HL-60/S4 (cell line): ENCODE measurements around the gene PAX5.

Source experiments
- in situ Hi-C: fragments of 300-500 bp; cut with MboI; formaldehyde crosslinking; loops from 2 replicates; pipeline ENCODE4 v1.14.3; 2022; ENCODE audit warnings: low sequenced_read_pairs

Gene PAX5

DNA sequence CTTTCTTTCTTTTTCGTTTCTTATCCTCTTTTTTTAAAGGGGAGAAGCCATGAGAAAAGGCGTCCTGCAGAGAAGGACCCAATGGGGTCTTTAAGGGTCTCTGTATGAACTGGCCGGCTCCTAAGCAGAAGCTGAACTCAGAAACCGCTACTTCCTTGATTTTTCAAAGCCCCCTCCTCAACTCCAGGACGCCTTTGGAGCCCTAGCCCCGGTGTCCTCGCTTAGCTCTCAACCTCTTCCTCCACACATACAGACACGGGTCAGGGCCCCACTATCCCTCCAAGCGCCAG, 8.3 kb downstream of the PAX5 start:
- in situ Hi-C loops = no loop called here

DNA sequence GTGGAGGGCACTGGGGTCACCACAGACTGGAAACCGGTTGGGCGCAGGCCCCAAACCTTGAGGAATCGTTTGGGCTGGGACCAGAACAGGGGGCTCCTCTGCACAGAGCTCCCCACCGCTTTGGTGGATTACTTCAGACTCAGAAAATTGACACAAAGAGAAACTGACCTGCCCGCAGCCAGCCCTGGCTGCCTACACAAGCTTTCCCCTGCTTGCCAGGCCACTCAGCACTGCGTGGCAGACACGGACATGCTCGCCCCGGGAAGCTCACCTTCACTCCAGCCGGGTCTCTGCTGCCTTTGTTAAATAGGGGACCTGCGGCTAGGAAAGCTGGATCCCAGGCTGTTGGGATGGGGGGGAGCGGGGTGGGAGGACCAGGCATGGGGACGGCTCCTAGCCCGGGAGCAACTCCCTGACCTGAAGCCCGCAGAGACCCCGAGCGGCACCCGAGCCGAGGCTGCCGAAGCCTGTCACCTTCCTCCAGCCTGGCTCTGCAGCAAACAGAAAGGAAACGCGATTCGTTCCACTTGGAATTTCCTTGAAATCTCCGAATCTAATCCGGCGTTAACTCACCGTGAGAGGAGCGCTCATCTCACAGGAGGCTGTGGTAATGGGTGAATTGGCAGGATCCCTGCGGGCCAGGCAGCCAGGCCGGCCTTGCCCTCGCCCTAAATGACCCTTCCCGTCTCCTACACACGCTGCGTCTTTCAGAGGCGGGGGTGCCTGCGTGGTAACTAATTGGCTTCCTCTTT, 8.8 kb downstream of the PAX5 start:
- in situ Hi-C loops = no loop called here

DNA sequence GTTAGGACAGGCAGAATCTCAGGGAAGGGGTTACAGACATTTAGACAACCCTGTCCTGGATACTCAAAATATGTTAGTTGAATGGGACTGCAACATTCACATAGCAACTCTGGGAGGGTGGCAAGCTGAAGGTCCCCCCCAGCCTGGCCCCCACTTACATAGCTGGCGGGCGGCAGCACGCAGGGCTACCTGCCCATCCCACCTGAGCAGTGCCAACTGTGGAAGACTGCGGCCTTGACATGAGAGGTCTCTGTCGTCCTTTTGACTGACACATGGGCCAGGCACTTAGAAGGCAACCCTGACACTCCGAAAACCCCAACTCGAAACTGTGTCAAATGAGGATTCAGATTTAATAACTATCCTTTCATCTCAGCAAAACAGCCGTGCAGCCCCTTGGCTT, 16.5 kb downstream of the PAX5 start:
- in situ Hi-C loops = no loop called here

DNA sequence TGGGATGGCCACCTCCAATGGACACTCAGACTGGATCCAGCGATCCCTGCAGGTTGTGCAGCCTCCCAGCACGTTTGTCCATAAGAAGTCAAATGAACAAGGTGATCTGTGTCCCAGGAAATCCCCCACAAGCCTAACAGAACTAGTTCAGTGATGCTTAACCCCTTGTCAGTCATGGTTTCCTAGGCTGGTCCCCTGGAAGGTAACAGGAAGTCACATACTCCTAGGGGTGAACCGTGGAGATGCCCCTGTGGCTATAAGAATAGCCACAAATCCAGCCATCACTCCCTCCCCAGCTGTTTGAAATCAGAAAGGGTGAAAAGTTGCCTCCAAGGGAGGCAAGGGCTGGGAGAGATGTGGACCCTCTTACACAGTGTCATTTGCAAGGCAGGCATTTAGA, 22.5 kb downstream of the PAX5 start:
- in situ Hi-C loops = no loop called here

DNA sequence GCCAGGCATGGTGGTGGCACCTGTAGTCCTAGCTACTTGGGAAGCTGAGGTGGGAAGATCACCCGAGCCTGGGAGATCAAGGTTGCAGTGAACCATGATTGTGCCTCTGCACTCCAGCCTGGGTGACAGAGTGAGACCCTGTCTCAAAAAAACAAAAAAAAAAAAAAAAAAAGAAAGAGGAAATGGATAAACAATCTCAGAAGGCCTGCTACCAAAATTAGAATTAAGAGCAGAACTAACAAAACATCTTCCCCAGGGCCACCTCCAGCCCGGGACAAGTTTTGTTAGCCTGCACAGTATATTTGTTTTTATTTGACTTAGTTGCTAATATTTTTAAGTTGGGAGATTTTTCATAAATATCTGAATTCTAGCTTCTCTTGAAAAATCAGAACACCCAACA, 23.1 kb downstream of the PAX5 start:
- in situ Hi-C loops = no loop called here

DNA sequence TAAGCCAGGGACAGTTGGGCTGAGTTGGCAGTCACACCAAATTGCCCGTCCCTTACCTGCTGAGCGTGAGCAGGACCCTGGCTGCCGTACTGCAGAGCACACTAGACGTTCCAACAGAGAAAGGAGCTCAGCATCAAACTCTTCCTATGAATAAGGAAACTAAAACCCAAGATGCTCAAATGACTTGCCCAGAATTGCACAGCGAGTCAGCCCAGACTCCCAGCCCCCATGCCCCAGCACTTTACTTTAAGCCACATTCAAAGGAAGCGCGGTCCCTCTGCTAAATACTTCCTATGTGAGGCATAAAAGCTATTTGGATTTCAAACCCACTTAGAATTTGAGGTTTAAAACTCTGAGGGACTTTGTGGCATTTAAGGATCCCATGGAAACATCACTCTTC, 23.9 kb downstream of the PAX5 start:
- in situ Hi-C loops = no loop called here

DNA sequence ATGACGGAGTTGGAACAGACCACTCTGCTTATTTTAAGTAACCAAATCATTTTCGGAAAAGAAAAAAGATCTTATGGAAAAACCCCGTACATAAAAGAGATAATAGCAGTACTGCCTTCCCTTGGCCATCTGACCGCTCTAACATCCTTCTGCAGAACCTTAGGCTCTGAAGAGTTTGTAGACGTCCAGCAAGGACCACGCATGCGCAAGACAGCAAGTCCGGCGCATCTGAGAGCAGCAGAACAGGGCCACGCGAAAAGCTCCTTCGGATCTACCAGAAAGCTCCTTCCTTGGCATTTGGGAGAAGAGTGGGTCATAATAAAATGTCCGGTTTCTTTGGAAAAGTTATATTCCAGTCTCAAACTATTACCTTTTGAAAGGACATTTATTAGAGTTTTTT, 26.8 kb downstream of the PAX5 start:
- in situ Hi-C loops = no loop called here

DNA sequence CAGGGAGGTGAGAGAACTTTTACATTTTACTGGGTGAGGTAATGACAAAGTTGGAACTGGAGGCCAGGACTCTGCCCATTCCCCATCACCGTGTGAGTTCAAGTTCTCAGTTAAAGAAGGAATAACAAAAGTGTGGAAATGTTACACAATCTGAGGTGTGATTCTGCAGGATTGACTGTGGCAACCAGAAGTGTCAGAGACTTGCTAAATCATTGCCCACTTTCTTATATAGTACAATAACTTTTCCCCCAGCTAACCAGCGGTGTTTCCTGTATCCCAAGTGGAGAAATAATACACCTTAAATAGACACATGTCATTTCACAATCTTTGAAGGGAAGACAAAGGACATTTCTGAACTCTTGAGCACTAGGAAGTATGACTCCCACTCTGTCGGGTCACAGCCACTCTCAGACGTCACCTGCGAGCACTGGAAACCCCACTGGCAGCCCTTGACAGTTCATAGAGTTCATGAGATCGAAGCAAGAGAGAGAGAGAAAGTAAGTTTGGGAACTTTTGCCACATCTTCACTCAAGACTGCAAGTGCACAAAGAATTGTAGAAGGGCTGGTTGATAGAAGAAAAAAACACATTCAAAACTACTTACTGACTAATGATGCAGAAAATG, 28.4 kb downstream of the PAX5 start:
- in situ Hi-C loops = no loop called here

DNA sequence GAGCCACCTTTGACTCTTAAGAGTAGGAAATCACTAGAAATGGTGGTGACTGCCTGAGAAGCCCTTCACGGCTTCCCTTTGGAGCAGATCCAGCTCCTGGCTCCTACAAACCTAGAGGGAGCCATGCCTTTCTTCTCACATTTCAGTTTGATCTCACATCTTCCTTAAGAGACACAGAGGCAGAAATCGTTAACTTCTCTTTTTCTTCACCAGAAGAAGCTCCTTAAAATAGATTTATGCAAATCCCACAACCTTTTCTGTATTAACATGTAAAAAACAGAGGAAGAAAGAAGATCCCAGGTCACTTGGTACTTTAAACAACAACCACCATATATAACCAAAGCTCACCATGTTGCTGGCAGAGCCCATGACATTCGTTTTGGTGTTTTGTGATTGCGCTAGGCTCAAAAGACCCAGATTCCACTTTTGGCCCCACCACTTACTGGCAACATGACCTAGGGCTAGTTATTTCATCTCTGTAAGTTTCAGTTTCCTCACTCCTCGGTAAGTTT, 29.6 kb downstream of the PAX5 start:
- in situ Hi-C loops = no loop called here

DNA sequence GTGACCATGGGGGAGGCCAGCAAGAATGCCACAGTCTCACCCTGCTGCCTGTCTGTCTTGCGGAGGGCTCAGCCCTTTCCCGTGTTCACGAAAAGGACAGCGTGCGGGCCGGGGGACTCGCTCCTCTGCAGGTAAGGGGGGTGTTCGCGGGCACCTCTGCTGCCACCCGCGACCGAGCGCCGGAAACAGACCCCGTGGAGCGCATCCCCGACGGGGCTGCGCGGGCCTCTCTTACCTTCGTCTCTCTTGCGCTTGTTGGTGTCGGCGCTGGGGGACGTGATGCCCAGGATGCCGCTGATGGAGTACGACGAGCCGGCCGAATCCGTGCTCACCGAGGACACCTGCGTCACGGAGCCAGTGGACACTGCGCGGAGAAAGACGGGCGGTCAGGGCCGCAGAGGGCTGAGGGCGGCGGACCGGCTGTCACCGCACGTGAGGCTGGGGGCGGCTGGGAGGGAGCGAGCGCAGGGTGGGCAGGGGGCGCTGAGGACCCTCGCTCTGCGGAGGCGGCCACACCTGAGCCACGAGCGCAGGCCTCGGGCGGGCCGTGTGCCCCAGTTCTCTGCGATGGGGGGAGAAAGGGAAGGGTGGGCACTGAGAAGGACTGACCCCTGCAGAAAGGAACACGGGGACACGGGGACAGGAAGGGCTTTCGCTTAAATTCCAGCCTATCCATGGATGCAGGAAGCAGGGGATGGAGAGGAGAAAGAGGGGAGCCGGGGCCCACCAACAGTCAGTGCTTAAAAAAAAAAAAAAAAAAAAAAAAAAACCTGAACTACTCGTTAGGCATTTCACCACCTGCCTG, 31.5 kb downstream of the PAX5 start:
- in situ Hi-C loops = no loop called here

DNA sequence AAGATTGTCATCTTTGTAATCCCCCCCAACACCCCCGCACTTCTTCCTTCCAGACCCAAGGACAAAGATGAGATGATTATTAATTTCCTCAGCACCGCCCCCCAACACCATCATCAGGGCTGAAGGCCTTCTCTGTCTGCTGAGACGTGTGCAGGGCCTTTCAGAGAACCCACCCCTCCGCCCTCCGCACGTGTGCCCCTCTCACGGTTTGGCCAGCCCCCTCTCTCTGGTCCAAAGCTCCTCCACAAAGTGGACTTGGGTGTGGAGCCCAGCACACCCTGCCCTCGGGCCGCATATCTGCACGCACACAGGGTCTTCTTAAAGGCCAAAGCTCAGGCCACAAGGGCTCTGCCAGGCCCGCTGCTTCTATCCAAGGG, 32.0 kb downstream of the PAX5 start:
- in situ Hi-C loops = no loop called here

DNA sequence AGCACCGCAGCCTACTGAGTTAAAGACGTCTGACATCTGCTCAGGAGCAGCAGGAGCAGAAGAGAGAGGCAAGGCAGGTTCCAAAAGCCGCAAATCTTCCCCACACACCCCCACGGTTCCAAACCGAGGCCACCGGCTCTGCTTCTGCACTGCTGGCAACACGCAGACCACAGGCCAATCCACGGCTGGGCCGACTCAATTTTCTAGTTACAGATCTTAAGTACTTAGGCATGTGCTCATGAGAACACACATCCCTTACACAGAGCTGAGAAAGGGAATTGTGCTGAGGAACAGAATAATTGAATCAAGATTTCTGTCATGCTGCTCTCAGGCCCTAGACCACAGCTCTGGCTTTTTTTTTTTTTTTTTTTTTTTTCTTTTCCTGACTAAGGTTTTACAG, 32.6 kb downstream of the PAX5 start:
- in situ Hi-C loops = no loop called here

DNA sequence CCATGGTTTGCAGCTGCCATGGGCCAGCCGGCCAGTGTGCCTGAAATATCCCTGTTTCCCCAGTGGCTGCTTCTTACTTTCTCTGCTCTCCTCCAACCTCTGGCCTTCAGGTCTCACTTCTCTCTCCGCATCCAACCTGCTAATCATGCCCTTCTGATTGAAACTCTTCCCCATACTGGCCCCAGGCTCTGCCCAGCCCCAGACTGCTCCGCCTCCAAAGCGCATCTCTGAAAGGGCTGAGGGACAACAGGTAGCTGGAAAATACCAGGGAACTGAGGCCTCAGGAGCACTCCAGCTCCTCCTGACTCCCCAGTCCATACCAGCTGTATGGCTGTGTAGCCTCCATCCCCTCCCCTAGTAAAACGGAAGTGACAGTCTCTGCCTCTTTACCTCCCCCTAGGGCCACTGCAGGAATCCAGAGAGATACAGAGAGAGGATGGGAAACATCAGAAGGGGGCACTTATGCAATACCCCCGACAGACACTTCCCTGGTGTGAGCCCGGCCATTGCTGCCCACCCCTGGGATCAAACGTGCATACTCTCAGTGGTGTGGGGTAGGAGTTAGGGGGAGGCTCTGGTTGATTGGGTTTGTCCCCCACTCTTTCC, 34.2 kb downstream of the PAX5 start:
- in situ Hi-C loops = no loop called here

DNA sequence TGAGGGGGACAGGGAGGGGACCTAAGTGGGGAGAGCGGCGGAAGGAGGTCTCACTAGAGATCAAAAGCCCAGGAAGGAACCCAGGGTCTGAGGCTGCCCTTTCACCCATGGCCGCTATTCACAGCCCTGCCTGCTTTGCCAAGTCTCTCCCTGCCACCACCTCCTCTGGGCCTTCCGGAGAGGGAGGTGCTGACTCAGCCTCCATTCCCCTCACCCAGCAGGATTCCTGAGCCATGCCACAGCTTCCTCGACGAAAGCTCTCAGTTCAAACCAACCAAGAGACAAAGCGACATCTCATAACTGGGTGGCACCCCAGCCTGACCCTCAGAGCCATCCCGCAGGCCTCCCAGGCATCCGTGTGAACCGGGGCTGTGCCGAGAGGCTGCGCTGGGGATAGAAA, 36.7 kb downstream of the PAX5 start:
- in situ Hi-C loops = no loop called here

DNA sequence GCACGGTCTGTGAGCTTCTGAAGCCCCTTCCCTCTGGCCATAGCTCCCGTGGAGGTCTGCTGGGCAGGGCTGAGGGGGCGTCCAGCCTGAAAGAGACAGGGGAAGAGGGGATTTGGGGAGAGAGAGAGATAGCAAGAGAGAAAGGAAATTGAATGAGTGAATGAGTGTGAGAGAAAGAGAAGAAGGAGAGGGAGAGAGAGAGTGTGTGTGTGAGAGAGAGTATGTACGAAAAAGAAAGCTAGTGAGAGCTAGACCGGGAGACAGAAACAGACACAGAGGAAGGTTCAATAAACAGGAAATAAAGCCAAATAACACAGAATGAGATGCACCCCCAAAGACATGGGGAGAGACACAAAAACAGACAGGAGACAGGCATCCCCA, 37.4 kb downstream of the PAX5 start:
- in situ Hi-C loops = no loop called here

DNA sequence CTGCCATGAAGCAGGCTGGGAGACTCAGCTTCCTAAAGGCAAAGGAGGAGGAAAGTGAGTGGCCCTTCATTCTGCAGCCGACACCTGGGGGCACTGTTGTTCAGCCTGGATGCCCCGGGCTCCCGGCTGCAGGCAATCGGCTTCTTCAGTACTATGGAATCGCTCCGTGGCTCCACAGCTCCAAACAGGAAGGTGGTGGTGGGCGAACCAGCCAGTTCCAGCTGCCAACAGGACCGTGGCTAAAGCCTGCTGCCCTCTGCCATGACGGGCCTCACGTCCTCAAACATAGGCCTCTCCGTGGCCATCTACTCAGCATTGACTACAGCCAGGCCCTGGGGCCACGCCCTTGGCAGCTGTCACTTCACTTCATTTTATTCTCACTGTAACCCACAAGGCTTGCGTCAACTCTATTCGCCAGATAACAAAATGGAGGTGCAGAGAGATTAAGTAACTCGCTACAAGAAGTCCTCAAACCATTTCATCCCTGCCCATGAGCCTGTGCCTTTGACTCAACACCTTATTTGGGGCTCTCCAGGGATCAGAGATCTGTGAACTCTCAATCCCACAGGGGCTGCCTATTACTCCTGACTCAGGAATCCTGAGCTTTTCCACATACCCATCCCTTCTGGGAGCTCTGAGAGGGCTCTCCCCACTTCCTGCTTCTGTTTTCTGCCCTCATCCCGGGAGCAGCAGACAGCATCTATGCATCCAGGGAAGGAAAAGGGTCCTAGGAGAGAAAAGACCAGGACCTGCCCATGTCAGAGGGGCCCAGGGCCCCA, 38.0 kb downstream of the PAX5 start:
- in situ Hi-C loops = no loop called here

DNA sequence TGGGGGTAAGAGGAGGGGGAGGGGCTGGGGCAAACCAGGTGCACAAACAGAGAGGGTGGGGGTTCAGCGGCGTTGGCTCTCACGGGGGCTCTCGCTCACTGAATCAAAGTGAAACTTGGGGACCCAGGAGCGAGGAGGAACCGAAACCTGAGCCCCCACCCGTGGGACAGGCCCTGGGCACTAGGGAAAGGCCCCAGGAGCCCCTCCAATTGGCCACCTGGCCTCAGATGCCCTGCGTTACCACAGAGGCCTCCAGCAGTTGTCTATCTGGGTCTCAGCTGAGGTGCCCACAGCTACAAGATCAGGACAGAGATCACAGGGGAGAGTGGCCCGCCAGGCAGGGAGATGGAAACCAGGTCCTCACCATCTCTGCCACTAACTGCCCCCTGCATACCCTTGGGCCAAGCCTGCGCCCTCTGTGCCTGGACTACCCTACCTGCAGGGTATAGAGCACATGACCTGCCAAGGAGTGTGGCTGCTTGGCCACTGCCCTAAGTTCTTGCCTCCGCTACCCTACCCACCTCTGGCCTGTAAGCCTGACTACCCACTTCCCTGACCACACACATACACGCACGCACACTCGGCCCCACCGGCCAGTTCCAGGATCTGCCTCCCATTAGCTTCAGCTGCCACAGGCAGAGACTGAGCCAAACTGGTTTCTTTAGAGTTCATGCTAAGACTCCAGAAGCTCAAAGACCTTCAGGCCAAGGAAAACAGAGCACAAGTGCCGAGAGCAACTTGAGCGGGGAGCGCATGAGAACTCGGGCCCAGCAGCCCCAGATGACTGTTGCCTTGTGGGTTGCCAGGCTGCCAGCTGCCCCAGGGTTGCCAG, 39.9 kb downstream of the PAX5 start:
- in situ Hi-C loops = no loop called here

DNA sequence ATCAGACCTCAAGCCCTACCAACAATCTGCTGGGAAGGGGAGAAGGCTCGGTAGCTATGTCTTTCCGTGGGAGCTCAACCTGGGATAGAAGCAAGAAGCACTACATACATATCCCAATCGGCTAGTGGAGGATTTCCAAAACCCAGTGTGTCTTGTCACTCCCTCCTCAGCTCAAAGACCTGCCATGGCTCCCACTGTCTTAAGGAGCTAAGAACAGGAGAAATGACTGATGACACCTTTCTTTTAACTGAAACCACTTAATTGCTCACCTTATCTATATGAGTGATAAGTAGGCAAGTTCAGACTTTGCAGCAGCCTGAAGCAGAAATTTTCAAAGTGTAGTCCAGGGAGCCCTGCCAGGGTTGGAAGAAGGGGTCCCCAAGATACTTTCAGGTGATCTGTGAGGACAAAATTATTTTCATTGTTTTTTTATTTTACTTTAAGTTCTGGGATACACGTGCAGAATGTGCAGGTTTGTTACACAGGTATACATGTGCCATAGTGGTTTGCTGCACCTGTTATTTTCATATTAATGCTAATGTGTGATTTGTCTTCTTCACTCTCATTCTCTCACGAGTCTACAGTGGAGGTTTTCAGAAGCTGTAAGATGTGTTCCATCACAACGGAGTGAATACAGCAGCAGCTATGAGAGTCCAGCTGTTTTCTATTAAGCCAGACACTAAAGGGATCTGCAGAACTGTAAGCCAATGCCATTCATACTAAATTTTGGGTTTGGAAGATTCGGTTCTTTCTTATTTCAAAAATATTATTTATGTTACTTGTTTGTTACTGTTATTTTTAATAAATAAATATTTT, 41.4 kb downstream of the PAX5 start:
- in situ Hi-C loops = no loop called here

DNA sequence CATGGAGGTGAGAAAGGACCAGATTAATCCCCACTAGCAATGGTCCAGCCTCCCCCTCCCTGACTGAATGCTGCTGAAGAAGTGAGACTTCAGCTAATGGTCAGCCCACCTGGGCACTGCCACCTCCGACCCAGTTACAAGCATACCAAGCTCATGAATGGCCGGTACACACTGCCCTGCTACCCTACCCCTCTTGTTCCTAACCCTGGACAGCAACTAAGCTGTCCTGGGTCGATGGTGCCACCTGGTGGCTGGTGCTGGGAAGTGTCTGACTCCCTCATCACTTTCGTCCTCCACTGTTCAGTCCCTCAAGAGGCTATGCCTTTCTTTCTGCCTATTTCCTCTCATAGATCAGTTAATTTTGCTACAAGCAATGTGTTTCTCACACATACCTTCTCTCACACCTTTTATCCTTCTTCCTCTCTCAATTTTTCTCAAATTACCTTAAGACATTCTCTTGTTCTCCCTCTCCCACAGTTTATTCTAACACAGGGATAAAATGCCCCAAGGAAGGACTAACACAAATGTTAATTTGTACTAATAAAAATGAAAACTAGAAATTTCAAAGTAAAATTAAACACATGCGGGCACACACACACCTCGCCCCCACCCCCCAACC, 42.4 kb downstream of the PAX5 start:
- in situ Hi-C loops = no loop called here
